Adipose tissue (tissue), 3 donors: ENCODE results near the gene SPDYE16. TPM values are rescaled to one million over a fixed set of nuclear protein-coding genes. Genes with fewer than 3 reads are reported as not detected.
"Not testable (repeated sequence)": the region's sequence is repeated elsewhere in the genome, so short reads cannot be mapped to it uniquely, and the experiment has no call there.

Source experiments
- H3K27ac ChIP-seq: one replicate; pipeline ENCODE4 v1.5.1; 2013; ENCODE audit warnings: low read depth, low read length
- WGBS, 3 donors: extraction: QIAGEN DNeasy Blood & Tissue Kit; methylation state at CpG; one replicate each; pipeline ENCODE4 v1.1.7; 2013; 5-methylcytosine and 5-hydroxymethylcytosine counted together
- polyA plus RNA-seq, 3 donors: library from polyadenylated mRNA; stranded (reverse); fragments of 200-250 nt; gene quantifications; one replicate each; pipeline ENCODE4 v1.2.3, GENCODE V29; 2013
- donor health status: healthy with polysubstance abuse.
- donor health status: Bipolar disorder and iron deficiency.
- donor health status: healthy.

The SPDYE16 gene
- polyA plus RNA-seq, 3 donors: 0.05 to 0.11 (median 0.10) TPM

DNA sequence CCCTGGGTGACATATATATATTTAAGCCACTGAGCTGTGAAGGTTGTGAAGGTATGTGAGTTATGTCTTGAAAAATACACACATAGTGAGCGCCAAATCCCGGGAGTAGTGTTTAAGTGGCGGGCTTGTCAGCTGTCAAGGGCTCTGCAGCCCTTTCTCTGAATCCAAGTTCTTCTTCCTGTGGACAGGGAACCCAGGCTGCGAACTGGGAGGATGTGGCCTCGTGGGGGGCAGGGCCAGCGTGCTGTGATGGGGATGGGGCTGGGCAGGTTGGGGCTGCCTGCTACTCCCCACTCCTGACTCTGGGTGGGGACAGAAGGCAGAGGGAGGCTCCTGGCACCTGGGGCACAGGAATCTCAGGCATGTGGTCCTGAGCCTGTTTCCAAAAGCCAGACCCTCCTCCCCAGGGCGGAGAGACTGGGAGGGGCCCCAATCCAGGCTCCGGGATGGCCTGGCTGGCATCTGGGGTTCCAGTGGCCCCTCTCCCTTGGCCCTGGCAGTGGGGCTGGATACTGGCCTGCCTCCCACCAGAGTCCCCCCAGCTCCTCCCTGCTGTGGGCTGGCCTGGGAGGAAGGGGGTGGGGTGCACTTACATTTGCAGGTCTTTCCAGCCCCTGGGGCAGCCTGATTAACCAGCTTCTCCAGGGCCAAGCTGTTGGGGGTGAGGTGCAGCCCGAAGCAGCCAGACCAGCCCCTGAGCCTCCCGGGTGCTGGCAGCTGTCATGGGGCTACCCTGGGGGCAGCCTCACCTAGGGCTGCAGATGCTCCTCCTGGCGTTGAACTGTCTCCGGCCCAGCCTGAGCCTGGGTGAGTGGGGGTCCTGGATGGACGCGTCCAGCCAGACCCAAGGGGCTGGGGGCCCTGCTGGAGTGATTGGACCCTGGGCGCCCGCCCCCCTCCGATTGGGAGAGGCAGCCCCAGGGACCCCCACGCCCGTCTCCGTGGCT lies 32.9 kb downstream of the SPDYE16 start, which contains the start of gene UPK3B:
Gene UPK3B (plus strand): TSS at position 622 of the 947 bp plus-strand sequence. CDS start 101 bp downstream, at position 723.
- WGBS, 3 donors: 40 to 54% (median 51%) methylated on average over 18 to 20 of the region's 20 CpGs
- H3K27ac ChIP-seq: no peak within 1 kb of the TSS

DNA sequence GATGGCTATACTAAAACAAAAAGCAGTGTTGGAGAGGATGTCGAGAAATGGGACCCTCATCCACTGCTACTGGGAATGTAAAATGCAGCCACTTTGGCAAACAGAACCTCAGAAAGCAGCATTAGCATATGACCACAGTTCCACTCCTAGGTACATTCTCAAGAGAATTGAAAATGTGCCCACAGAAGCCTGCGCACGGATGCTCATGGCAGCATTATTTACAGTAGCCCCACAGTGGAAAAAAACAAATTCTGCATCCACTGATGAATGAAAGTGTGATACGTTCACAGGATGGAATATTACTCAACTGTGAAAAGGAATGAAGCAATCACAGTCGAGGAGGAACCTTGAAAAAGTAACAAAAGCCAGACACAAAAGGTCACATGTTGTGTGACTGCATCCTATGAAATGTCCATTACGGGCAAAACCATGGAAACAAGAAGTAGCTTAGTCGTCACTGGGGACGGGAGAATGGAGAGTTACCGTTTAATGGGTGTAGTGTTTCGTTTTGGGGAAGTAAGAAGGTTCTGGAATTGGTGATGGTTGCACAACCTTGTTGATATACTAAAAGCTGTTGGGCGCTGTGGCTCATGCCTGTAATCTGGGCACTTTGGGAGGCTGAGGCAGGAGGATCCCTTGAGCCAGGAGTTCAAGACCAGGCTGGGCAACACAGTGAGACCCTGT lies 35.2 kb downstream of the SPDYE16 start:
- H3K27ac ChIP-seq: no peak overlapping the region
- WGBS, 3 donors: 65 to 88% (median 71%) methylated on average over 11 of the region's 11 CpGs

DNA sequence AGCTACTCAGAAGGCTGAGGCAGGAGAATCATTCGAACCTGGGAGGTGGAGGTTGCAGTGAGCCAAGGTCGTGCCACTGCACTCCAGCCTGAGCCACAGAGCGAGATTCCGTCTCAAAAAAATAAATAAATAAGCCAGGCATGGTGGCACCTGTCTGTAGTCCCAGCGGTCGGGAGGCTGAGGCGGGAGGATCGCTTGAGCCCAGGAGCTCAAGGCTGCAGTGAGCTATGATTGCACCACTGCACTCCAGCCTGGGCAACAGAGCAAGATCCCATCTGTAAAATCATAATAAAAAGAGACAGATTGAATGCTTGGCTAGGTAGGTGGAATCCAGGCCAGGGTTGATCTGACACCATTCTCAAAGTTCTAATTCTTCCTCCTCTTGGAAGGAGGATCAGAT lies 36.5 kb downstream of the SPDYE16 start:
- H3K27ac ChIP-seq: not testable (repeated sequence)

DNA sequence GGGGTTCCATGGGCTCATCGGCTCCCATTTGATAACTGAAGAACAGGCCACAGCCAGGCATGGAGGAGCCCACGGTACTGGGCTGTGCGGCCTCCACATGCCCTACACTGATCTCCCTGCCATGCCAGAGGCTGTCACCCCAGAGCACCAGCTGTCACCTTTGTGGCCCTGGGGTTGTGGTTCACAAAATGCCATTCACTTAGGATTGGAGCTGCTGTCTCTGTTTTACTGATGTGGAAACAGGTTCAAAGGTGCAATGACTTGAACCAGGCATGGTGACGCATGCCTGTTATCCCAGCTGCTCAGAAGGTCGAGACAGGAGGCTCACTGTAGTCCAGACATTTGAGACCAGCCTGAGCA lies 37.0 kb downstream of the SPDYE16 start:
- H3K27ac ChIP-seq: no peak overlapping the region
- WGBS, 3 donors: 77 to 82% (median 79%) methylated on average over 5 of the region's 5 CpGs

More for the DNA sequence above, 36.5 kb downstream of the SPDYE16 start:
- WGBS, 3 donors: 89 to 99% (median 97%) methylated on average over 8 of the region's 8 CpGs

DNA sequence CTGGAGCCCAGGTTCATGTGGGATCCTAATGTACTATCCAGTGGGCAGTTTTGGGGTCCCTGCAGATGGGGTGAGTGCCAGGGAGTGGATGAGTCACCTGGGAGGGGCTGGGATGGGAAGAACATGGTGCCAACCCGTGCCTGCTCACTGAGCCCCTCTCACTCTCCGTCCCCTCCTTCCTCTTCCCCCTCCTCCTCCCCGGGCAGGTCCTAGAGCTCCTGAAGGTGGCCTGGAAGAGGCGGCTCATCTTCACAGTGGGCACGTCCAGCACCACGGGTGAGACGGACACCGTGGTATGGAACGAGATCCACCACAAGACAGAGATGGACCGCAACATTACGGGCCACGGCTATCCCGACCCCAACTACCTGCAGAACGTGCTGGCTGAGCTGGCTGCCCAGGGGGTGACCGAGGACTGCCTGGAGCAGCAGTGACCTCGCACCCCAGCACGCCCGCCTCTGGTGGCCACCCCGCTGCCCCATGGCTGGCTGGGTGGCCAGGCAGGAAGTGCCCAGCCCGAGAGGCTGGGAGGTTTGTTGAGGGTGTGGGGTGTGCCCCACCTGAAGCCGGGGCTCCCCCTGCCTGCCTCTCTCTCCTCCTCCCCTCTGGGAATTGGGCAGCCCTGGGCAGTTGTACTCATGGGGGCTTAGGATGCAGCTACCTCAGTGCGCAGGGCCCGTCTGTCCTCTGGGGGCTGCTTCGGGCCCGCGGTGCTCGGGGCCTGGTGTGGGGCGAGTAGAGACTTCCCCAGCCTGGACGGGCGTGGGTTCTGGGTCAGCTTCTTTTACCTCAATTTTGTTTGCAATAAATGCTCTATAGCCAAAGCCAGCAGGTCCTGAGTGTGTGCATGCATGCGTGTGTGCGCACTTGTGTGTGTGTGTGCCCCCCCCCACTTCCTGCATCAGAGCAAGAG lies 37.7 kb downstream of the SPDYE16 start:
- H3K27ac ChIP-seq: no peak overlapping the region
- WGBS, 3 donors: 90 to 93% (median 92%) methylated on average over 29 to 32 of the region's 32 CpGs

DNA sequence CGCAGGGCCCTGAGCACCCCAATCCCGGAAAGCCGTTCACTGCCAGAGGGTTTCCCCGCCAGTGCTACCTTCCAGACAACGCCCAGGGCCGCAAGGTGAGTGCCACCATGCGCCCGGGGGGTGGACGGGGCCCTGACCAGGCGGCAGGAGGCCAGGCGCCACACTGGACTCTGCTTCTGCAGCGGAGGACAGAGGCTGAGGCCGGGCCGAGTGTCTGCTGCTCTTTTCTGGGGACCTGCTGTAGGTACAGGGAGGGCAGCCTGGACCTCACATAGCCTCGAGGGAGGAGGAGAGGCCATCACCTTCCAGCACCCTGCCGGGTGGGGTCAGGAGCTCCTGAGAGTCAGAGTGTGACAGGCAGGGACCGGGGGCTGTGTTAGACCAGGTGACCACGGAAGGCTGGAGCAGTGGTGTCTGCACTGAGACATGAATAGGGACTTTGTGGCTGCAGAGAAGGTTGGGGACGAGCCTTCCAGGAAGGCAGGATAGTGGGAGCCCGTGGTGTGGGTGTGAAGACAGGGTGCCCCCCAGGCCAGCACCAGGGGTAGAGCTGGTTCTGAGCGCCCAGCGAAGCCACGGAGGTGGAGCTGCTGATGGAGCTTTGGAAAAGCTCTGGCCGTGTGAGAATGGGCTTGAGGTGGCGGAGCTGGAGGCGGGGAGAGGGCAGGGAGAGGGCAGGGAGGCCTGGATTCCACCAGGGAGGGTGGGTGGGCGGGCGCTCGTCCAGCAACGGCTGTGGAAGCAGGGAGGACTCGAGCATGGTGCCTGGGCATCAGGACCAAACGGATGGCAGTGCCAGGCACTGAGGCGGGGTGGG lies 38.5 kb downstream of the SPDYE16 start:
- not testable (repeated sequence) for H3K27ac ChIP-seq
- WGBS, 3 donors: 87 to 91% (median 88%) methylated on average over 18 to 22 of the region's 33 CpGs

DNA sequence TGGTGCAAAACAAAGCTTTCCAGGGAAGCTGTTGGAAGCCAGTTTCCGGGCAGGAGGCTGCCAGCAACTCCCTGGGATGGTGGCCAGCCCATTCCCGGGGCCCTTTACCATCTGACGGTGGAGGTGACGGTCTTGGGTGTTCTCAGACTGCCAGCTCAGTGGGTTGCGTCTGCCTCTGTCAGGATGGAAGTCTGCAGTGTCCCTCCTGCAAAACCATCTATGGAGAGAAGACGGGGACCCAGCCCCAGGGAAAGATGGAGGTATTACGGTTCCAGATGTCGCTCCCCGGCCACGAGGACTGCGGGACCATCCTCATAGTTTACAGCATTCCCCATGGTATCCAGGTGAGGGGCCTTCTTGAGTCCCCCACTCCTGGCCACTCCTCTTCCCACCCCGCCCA lies 39.9 kb downstream of the SPDYE16 start:
- not testable (repeated sequence) for H3K27ac ChIP-seq
- 87 to 94% (median 91%) methylated on average over 11 to 12 of the region's 12 CpGs for WGBS, 3 donors

DNA sequence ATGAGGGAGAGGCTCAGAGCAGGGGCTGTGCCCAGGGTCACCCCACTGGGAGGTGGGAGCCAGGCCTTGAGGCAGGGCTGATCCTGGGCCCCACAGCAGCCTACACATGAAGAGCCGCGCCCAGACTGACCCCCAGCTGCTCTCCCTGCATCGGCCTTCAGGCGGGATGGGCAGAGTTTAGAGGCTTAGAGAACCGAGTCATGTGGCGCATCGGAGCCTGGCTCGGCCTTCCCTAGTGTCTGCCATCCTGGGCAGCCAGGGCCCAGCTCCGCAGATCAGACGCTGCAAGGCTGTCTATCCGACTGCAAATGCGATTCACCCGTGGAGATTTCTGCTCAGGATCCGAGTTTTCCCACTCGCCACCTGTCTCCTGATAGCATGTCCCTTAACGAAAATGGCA lies 40.3 kb downstream of the SPDYE16 start:
- H3K27ac ChIP-seq: not testable (repeated sequence)
- WGBS, 3 donors: 92 to 94% (median 94%) methylated on average over 16 of the region's 16 CpGs

DNA sequence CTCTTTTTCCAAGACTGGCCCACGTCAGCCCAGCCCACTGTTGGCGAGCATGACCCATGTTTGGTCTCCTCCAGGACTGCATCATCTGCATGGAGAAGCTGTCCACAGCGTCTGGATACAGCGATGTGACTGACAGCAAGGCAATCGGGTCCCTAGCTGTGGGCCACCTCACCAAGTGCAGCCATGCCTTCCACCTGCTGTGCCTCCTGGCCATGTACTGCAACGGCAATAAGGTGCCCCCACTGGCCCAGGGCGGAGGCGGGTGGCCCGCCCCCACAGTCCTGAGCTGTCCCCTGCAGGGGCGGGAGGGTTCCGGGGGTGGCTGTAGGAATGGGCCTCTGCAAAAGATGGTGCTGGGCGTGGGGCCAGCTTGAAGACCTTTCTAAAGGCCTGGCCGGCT lies 40.9 kb downstream of the SPDYE16 start:
- H3K27ac ChIP-seq: not testable (repeated sequence)
- 81 to 82% (median 81%) methylated on average over 10 to 12 of the region's 13 CpGs for WGBS, 3 donors

DNA sequence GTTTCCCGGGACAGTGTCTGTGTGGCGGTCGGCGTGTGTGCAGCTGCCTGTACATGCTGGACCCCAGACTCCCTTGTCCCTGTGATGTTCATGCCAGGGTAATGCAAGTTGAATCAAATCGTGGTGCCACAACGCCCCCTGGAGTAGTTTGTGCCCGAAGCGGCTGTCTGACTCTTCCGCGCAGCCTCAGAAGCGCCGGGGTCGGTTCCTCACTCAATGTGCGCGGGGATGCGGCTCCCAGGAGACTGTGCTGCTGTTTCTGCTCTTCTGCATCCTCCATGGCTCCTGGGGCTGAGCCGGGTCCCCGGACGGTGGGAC lies 43.2 kb downstream of the SPDYE16 start:
- WGBS, 3 donors: 51 to 57% methylated on average over 6 of the region's 19 CpGs; no CpG with 5 or more reads in 1 of the 3 donors
- not testable (repeated sequence) for H3K27ac ChIP-seq

DNA sequence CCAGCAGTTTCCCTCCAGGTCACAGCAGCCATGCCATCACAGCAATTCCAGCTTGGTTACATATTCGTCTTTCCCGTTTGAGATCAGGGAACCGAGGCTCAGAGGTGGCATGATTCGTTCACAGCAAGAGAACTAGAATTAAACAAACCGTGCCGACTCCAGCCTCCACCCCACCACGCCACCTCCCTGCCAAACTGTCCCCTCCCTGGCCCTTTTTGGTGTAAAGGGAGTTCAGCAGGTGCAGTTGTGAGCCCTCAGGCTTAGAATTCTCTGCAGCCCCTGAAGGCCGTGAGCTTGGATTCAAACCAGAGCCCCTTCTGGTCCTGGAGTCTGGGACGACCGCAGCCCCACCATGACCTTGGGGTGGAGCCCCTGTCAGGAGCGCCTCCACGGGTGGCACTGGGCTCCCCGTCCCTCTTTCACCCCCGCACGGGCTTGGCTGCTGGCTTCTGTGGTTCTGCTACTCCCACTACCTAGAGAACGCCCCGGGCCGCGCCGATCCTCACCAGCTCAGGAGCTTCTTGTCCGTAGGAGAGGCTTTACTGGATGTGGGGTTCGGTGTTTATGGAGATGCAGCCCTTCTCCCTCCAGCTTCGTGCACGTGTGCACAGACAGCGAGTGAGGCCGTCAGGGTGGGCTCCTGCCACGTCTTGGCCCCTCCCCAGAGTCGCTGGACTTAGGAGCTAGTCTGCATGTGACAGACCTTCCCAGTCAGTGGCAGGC lies 43.7 kb downstream of the SPDYE16 start:
- WGBS, 3 donors: 68 to 84% (median 81%) methylated on average over 8 to 14 of the region's 28 CpGs
- not testable (repeated sequence) for H3K27ac ChIP-seq

DNA sequence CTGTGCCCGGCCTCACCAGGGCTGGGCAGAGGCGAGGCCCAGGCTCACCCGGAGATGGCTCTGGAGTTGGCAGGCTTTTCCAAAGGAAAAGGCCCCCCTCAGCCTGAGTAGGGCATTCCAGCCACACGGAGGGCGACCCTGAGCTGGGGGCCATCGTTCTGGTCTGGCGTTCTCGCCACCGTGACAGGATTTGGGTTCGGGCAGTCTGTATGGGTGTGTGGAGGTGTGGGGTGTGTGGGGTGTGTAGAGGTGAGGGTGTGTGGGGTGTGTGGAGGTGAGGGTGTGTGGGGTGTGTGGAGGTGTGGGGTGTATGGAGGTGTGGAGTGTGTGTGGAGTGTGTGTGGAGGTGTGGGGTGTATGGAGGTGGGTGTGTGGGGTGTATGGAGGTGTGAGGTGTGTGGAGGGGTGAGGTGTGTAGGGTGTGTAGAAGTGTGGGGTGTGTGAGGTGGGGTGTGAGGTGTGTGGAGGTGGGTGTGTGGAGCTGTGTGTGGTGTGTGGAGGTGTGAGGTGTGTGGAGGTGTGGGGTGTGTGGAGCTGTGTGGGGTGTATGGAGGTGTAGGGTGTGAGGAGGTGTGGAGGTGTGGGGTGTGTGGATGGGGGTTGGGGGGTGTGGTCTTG lies 44.4 kb downstream of the SPDYE16 start:
- not testable (repeated sequence) for H3K27ac ChIP-seq
- WGBS, 3 donors: 88 to 92% (median 89%) methylated on average over 3 to 7 of the region's 10 CpGs

DNA sequence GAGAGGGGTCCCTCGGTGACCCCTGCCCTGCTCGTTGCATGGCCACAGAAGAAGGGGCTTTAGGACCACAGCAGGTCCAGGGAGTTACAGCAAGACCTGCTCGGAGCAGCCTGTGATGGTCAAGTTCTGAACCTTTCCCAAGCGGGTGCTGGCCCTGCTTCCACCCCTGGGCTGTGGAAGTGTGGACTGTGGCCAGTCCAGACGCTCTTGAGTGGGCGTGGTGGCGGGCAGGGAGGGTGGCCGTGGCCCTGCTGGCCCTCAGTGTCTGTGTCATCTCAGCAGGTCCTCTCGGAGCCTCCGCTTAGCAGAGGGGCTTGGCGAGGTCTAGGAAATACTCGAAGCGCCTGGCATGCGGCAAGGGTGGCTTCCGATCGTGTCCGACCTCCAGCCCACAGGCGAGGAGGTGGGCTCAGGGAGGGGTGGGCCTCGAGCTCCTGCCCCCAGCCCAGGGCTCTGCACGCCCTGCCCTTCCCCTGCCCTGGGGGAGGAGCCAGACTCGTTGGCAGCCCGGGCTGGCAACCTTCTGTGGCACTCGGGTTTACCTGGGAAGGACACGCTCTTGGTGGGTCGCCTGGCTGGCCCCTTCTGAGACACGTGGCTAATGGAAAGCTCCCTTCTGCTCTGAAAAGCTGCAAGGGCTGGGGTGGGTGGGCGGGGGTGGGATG lies 45.0 kb downstream of the SPDYE16 start:
- not testable (repeated sequence) for H3K27ac ChIP-seq
- WGBS, 3 donors: 82 to 89% (median 85%) methylated on average over 7 to 12 of the region's 27 CpGs

DNA sequence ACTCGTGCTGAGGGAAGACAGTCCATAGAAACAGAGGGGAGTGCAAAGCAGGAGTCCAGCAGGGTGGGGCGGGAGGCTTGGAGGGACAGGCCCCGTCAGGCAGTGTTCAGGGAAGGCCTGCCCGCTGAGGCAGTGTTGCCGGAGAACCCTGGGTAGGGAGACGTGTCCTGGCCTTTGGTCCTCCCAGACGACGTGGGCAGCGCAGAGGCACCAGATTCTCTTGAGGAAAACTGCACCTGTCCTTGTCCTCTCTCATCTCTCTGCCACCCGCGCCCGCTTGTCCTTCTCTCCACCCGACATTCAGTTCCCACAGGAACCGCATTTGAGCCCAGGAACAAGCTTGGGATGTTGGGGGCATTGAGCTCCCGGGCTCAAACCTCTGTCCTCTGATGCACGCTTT lies 47.4 kb downstream of the SPDYE16 start:
- 91 to 95% (median 94%) methylated on average over 9 to 16 of the region's 16 CpGs for WGBS, 3 donors
- not testable (repeated sequence) for H3K27ac ChIP-seq

DNA sequence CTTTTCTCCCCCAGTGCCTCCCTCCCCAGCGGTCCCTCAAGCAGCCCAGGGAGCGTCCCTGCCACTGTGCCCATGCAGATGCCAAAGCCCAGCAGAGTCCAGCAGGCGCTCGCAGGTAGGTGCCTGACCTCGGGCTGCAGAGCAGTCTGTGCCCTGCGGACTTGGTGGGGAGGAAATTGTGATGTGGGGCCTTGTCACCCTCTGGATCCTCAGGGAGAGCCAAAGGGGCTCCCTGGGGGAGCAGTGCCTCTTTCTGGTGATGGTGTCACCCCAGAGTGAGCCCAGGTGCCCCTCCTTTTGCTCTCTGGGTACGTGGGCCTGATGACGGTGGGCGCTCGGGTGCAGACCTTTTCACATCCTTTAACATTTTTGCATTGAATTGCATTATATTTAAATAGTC lies 51.0 kb downstream of the SPDYE16 start:
- WGBS, 3 donors: 94 to 96% (median 94%) methylated on average over 2 to 5 of the region's 10 CpGs
- H3K27ac ChIP-seq: not testable (repeated sequence)

DNA sequence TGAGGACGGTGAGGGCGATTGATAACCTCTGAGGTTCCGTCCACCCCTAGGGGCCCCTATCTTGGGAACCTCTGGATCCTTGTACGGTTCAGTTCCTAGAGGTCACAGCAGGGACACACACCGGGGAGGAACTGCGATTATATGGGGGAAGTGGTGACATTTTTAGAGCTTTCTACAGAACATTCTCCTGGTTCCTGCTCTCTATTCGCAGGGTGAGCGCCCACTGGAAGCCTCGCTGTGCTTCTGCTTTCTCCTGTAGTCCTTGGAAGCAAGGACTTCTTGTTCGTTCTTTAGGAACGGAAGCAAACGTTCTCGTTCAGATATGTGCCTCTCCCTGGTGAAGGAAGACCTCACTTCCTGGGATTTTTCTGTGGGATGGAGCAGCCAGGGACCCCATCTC lies 55.1 kb downstream of the SPDYE16 start:
- not testable (repeated sequence) for H3K27ac ChIP-seq
- 54 to 97% (median 74%) methylated on average over 3 to 7 of the region's 13 CpGs for WGBS, 3 donors
